OCI-LY7 (cell line): ENCODE data around the gene CLSTN1. TPM values are rescaled to one million over a fixed set of nuclear protein-coding genes. Genes with fewer than 3 reads are reported as not detected.

Source experiments
- BruUV-seq: library from RNA; stranded (reverse); fragments of 400-500 nt; replicated peaks from 2 replicates; lab custom pipeline; 2021; lab: Mats Ljungman, UMichigan
- CTCF ChIA-PET: fragments of 300-600 bp; sonication (Branson Sonifier 250); formaldehyde crosslinking; loops from one replicate; lab custom pipeline; 2022; ENCODE audit warnings: antibody characterized with exemption; ENCODE audit not compliant: unreplicated experiment; lab: Charles Lee
- POLR2A ChIA-PET: fragments of 300-600 bp; sonication (Branson Sonifier 250); formaldehyde crosslinking; loops from one replicate; lab custom pipeline; 2022; ENCODE audit warnings: antibody characterized with exemption; lab: Charles Lee
- DNase-seq: peaks from one replicate; pipeline ENCODE4 v3.0.0-alpha.2; 2015; ENCODE audit warnings: low spot score
- H2AFZ ChIP-seq: fragments of 200-600 bp; sonication (generic), shearing (Covaris generic); 2 replicates; pipeline ENCODE4 v1.6.1; 2014; ENCODE audit warnings: mild to moderate bottlenecking, antibody characterized with exemption, low read length, moderate library complexity
- H3K27ac ChIP-seq: fragments of 200-600 bp; sonication (generic); 2 replicates; pipeline ENCODE4 v1.5.1; 2014; ENCODE audit warnings: mixed run types, low read depth, mild to moderate bottlenecking, moderate library complexity, low read length, inconsistent platforms; ENCODE audit not compliant: poor library complexity, severe bottlenecking
- H3K36me3 ChIP-seq: fragments of 200-600 bp; sonication (generic); 2 replicates; pipeline ENCODE4 v1.6.1; 2014; ENCODE audit warnings: mild to moderate bottlenecking, antibody characterized with exemption, low read length, moderate library complexity, mixed read lengths; ENCODE audit not compliant: insufficient read depth
- H3K4me1 ChIP-seq: fragments of 200-600 bp; sonication (generic); 2 replicates; pipeline ENCODE4 v1.5.1; 2014; ENCODE audit warnings: mild to moderate bottlenecking, low read length; ENCODE audit not compliant: insufficient read depth, poor library complexity, severe bottlenecking
- H3K4me2 ChIP-seq: fragments of 200-600 bp; sonication (generic); 2 replicates; pipeline ENCODE4 v1.6.1; 2014; ENCODE audit warnings: mild to moderate bottlenecking, low read length
- H3K4me3 ChIP-seq: fragments of 200-600 bp; sonication (generic); 2 replicates; pipeline ENCODE4 v1.5.1; 2014; ENCODE audit warnings: mild to moderate bottlenecking, low read depth, low read length; ENCODE audit not compliant: poor library complexity, severe bottlenecking
- H3K79me2 ChIP-seq: fragments of 200-600 bp; sonication (generic); 2 replicates; pipeline ENCODE4 v1.6.1; 2016; ENCODE audit warnings: low read depth, mild to moderate bottlenecking, low read length, moderate library complexity, mixed read lengths; ENCODE audit not compliant: insufficient read depth
- H3K9me2 ChIP-seq: fragments of 200-600 bp; sonication (generic); 2 replicates; pipeline ENCODE4 v1.6.1; 2016; ENCODE audit warnings: mild to moderate bottlenecking, low read length, mixed read lengths; ENCODE audit not compliant: insufficient read depth
- H3K9me3 ChIP-seq: fragments of 200-600 bp; sonication (generic); 2 replicates; pipeline ENCODE4 v1.6.1; 2014; ENCODE audit warnings: mild to moderate bottlenecking, mixed run types, low read length, mixed read lengths
- H4K20me1 ChIP-seq: fragments of 200-600 bp; sonication (generic); 2 replicates; pipeline ENCODE4 v1.6.1; 2014; ENCODE audit warnings: mild to moderate bottlenecking, antibody characterized with exemption, low read length, moderate library complexity, mixed read lengths; ENCODE audit not compliant: insufficient read depth
- EZH2phosphoT487 ChIP-seq: fragments of 200-600 bp; sonication (generic); IDR thresholded peaks from 2 replicates; pipeline ENCODE4 v1.6.1; 2018; ENCODE audit warnings: low read depth, borderline replicate concordance, mild to moderate bottlenecking, mixed run types, antibody characterized with exemption, low read length, moderate library complexity, mixed read lengths
- intact Hi-C: fragments of 100-400 bp; cut with micrococcal nuclease; formaldehyde crosslinking; loops from one replicate; pipeline ENCODE4 v1.10.0; 2022; ENCODE audit not compliant: unreplicated experiment
- total RNA-seq, 2 experiments: library from RNA; depleted of rRNA in 1 of 2; stranded (reverse); fragments of >200 nt in 1 of 2; shearing (Covaris generic) in 1 of 2; gene quantifications; 2 replicates each; pipeline ENCODE4 v1.2.3, GENCODE V29; 2014 to 2022
- TF ChIP-seq, protein P1 (sequence below): fragments of 200-600 bp; sonication (generic); conservative IDR thresholded peaks from 2 replicates; pipeline ENCODE4 v1.5.1; 2014; ENCODE audit warnings: mild to moderate bottlenecking, antibody characterized with exemption, low read length, moderate library complexity, mixed read lengths

The CLSTN1 gene
- total RNA-seq, 2 experiments from 2014 or later = 58.6 to 124 TPM

DNA sequence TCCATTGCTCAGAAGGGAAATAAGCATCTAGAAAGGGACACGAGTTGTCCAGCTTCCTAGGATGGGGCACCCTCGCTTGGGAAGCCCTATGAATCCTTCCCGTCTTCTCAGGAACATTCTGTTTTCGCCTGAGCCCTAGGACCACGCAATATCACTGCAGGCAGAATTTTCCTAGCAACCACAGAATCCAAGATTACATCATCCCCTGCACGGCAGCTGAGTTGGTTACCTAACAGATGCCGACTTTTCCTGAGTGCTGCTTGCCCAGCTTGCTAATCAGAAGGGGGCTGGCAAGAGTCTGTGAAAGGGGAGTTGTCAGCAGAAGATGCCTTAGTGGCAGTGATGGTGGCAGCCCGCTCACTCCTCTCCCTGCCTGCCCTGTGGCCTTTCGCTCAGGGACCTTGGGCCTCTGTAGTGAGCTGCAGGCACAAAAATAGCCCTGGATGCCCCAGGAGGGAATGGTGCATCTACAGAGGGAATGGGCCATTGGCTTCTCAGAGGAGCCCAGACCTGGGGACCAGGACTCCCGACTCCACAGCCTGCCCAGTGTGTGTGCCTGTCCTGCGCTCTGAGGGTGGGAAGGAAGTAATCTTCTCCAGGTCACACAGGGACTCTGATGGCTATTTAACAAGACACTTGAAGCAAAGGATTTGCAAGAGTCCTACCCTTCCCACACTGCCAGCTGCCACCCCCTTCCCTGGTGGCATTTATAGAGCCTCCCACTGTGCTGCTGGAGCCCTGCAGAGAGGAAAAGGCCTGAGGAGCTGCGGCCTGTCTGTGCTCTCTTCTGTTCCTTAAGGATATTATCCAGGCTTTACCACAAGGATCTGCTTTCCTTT is 28.9 kb upstream of the CLSTN1 start:
- Histone ChIP-seq H2AFZ (no peak overlapping the region), H4K20me1 (no peaks in the 10 kb centered on the region), H3K27ac (no peak overlapping the region), H3K9me3 (peaks cover 13% of the 10 kb centered on the region), H3K36me3 (peaks cover 29% of the 10 kb centered on the region), H3K4me1 (peaks cover 46% of the 10 kb centered on the region), H3K4me2 (peak overlapping the region; percentile 82), H3K9me2 (no peaks in the 10 kb centered on the region), H3K79me2 (peaks cover 13% of the 10 kb centered on the region; the same call in 1 of the 2 replicates), H3K4me3 (peak overlapping the region; percentile 73)
- intact Hi-C loops = no loop called here
- ChIA-PET POLR2A (interaction anchor here (0.7 to 2.4 kb wide), 2 partner anchors 66 to 68 kb away, joined by 3 to 10 read pairs; no protein-coding TSS in a partner anchor), CTCF (interaction anchor here (1.3 kb wide), 1 partner anchor 67 kb away, joined by 4 read pairs; no protein-coding TSS in a partner anchor)
- no TSS peak for BruUV-seq
- no peak for TF ChIP-seq EZH2phosphoT487
- TF ChIP-seq, protein P1, sequence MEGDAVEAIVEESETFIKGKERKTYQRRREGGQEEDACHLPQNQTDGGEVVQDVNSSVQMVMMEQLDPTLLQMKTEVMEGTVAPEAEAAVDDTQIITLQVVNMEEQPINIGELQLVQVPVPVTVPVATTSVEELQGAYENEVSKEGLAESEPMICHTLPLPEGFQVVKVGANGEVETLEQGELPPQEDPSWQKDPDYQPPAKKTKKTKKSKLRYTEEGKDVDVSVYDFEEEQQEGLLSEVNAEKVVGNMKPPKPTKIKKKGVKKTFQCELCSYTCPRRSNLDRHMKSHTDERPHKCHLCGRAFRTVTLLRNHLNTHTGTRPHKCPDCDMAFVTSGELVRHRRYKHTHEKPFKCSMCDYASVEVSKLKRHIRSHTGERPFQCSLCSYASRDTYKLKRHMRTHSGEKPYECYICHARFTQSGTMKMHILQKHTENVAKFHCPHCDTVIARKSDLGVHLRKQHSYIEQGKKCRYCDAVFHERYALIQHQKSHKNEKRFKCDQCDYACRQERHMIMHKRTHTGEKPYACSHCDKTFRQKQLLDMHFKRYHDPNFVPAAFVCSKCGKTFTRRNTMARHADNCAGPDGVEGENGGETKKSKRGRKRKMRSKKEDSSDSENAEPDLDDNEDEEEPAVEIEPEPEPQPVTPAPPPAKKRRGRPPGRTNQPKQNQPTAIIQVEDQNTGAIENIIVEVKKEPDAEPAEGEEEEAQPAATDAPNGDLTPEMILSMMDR = no peak
- no peak for DNase-seq

DNA sequence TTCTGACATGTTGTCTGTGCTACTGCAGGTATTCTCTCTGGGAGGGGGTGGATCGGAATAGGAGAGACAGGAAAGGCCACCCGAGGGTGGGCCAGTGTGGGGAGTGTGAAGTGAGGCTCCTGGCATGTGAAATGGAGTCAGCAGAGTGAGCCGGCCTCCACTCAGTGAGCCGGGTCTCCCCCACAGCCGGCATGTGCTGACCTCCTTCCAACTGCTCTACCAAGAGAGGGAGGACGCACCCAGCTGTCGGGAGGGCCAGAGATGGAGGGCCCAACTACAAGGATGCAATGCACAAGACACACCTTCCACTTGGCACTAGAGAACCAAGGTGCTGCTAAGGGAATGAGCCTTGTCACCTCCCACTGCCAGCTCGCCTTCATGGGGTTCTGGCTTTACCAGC is 28.2 kb upstream of the CLSTN1 start:
- POLR2A ChIA-PET = interaction anchor here (2.4 kb wide), 1 partner anchor 66 kb away, joined by 10 read pairs; no protein-coding TSS in a partner anchor
- CTCF ChIA-PET = no interaction called here
- TF ChIP-seq, protein P1 = no peak
- TF ChIP-seq EZH2phosphoT487 = no peak
- peak overlapping the region; percentile 73 for H3K4me3 ChIP-seq
- DNase-seq = no peak
- intact Hi-C loops = no loop called here
- H3K36me3 ChIP-seq = peaks cover 29% of the 10 kb centered on the region
- H2AFZ ChIP-seq = no peak overlapping the region
- peak overlapping the region; percentile 98 for H3K27ac ChIP-seq
- peak overlapping the region; percentile 82 for H3K4me2 ChIP-seq
- peaks cover 13% of the 10 kb centered on the region; the same call in 1 of the 2 replicates for H3K79me2 ChIP-seq
- H4K20me1 ChIP-seq = no peaks in the 10 kb centered on the region
- no TSS peak for BruUV-seq
- H3K9me3 ChIP-seq = peaks cover 13% of the 10 kb centered on the region
- H3K4me1 ChIP-seq = peaks cover 52% of the 10 kb centered on the region
- H3K9me2 ChIP-seq = no peaks in the 10 kb centered on the region
